ENCODE measurements around the gene CBX5.

CBX5 gene

DNA sequence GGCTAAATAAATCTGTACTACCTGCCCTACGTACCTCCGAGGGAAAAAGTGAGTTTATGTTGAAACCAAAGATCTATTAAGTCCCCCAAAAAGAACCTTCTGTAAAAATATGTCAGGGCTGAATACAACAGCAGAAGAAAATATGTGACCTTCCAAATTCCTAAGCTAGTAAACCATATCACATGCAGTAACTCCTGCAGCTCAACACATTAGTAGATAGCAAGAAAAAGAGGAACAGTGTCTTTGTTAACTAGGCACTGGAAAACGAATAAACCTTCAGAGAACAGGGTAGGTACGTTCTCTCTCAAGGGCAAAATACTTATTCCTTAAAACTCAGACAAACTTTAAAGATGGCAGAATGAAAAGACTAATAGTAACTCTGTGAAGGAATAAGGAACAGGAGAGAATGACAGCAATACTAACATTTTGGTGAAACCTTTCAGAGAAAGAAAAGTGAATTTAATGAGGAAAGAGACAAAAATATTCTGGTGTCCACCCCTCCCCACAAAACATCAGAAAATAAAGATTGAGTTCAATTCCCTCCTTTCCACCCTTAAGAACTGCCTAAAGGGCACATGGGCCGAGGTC, 18.0 kb downstream of the CBX5 start:
- in situ Hi-C loops (cut with HindIII; ENCODE audit: low sequenced_read_pairs): no loop called here
- TF ChIP-seq, protein P1, sequence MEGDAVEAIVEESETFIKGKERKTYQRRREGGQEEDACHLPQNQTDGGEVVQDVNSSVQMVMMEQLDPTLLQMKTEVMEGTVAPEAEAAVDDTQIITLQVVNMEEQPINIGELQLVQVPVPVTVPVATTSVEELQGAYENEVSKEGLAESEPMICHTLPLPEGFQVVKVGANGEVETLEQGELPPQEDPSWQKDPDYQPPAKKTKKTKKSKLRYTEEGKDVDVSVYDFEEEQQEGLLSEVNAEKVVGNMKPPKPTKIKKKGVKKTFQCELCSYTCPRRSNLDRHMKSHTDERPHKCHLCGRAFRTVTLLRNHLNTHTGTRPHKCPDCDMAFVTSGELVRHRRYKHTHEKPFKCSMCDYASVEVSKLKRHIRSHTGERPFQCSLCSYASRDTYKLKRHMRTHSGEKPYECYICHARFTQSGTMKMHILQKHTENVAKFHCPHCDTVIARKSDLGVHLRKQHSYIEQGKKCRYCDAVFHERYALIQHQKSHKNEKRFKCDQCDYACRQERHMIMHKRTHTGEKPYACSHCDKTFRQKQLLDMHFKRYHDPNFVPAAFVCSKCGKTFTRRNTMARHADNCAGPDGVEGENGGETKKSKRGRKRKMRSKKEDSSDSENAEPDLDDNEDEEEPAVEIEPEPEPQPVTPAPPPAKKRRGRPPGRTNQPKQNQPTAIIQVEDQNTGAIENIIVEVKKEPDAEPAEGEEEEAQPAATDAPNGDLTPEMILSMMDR (IDR thresholded peaks at IDR 0.05; ENCODE audit: low read depth, low read length): no peak
- no peak overlapping the region for H3K4me3 ChIP-seq (ENCODE audit: low read depth, low read length)
- DNase-seq (ENCODE audit: low read depth, low spot score): no peak

DNA sequence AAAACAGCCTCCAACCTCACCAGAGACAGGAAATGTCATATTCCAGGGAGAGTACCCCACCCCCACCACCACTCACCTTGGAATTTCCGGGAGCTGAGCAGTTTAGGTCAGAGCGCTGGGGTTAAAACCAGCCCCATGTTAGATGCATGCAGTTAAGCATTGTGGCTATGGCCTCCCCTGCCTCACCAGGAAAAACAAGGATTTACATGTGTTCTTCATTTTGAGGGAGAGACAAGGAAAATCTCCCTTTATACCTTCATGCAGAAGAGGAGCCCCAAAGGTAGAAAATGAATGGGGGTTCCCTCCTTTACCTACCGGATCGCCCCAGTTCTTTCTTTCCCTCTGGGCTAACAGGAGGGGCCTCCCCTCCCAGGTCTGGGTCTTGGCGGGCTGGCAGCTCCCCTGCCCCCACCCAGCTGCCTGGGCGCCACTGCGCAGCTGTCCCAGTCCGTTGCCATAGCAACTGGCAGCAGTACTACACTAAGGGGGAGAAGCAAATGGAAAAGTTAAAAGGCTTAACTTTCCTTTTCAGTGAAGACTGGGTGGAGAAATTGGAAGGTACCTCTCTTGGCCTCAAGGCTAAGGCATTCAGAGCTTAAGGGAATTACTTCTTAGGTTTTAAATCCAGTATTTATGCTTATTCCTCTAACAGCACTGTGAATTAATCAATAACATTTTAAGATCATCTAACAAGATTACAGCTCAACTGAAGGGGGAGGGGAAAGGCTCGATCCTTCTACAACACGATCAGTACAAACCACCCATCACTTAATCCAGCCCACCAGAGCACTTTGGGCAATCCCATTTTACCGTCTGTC, 20.5 kb downstream of the CBX5 start:
- TF ChIP-seq, protein P1 (IDR thresholded peaks at IDR 0.05; ENCODE audit: low read depth, low read length): no peak
- H3K4me3 ChIP-seq (ENCODE audit: low read depth, low read length): peak overlapping the region; percentile 31
- in situ Hi-C loops (cut with HindIII; ENCODE audit: low sequenced_read_pairs): no loop called here
- peak; percentile 94 for DNase-seq (ENCODE audit: low read depth, low spot score)

- TF ChIP-seq, protein P1 (IDR thresholded peaks at IDR 0.05; ENCODE audit: low read depth, low read length): no peak
- H3K4me3 ChIP-seq (ENCODE audit: low read depth, low read length): no peak overlapping the region
- DNase-seq (ENCODE audit: low read depth, low spot score): peak; percentile 78
- in situ Hi-C loops (cut with HindIII; ENCODE audit: low sequenced_read_pairs): no loop called here
Measured at GRCh38 chr12:54258201-54258681, 21.7 kb downstream of the CBX5 start.

- TF ChIP-seq, protein P1 (IDR thresholded peaks at IDR 0.05; ENCODE audit: low read depth, low read length): no peak
- H3K4me3 ChIP-seq (ENCODE audit: low read depth, low read length): no peak overlapping the region
- in situ Hi-C loops (cut with HindIII; ENCODE audit: low sequenced_read_pairs): no loop called here
- no peak for DNase-seq (ENCODE audit: low read depth, low spot score)
Measured at GRCh38 chr12:54257332-54257731, 22.6 kb downstream of the CBX5 start.

DNA sequence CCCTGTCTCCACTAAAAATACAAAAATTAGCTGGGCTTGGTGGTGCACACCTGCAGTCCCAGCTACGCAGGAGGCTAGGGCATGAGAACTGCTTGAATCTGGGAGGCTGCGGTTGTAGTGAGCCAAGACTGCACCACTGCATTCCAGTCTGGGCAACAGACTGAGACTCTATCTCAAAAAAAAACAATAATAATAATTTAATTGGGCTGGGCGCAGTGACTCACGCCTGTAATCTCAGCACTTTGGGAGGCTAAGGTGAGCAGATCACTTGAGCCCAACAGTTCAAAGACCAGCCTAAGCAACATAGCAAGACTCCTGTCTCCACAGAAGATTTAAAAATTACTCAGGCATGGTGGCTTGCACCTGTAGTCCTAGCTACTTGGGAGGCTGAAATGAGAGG, 26.7 kb downstream of the CBX5 start:
- TF ChIP-seq, protein P1 (IDR thresholded peaks at IDR 0.05; ENCODE audit: low read depth, low read length): no peak
- DNase-seq (ENCODE audit: low read depth, low spot score): no peak
- H3K4me3 ChIP-seq (ENCODE audit: low read depth, low read length): no peak overlapping the region
- in situ Hi-C loops (cut with HindIII; ENCODE audit: low sequenced_read_pairs): no loop called here

DNA sequence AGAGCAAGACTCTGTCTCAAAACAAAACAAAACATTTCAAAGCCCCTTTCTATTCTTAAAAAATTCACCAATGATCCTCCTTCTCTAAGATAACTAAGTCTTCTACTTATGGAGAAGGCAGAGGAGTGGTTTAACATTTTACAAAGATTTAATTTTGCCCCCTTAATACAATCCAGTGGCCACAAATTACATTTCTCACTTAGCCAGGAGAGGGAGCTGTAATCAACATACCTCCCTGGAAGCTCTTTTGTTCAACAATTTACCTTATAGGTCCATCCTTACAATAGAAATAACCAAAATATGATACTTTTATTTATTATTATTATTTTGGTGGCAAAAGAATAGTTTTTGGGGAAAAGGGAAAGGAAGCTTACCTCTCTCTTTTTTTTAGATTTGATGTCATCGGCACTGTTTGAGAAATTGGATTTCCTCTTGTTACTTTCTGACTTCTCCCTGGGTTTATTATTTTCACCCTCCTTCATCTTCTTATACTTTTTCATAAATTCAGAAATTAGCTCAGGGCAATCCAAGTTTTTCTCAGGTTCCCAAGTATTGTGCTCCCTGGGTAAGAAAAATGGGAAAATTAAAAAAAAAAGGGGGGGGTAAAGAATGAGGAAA, 28.1 kb downstream of the CBX5 start:
- in situ Hi-C loops (cut with HindIII; ENCODE audit: low sequenced_read_pairs): no loop called here
- no peak overlapping the region for H3K4me3 ChIP-seq (ENCODE audit: low read depth, low read length)
- peak; percentile 51 for DNase-seq (ENCODE audit: low read depth, low spot score)
- TF ChIP-seq, protein P1 (IDR thresholded peaks at IDR 0.05; ENCODE audit: low read depth, low read length): peak; percentile 71
